Right lobe of liver (tissue), 6 donors: ENCODE data around the gene ZNF764. TPM values are rescaled to one million over a fixed set of nuclear protein-coding genes. Genes with fewer than 3 reads are reported as not detected.
A peak's percentile ranks its signal among the peaks of the same experiment; 100 is the strongest.

Source experiments
- ATAC-seq, 4 donors: fragments of 200-7000 bp; cut with Tn5 transposase; one replicate each; pipeline ENCODE4 v1.9.1; 2020; ENCODE audit warnings: mild to moderate bottlenecking in 4 of 4, moderate library complexity in 4 of 4
- DNase-seq, 3 donors: peaks; one replicate each; pipeline ENCODE4 v3.0.0-alpha.2; 2020
- H3K27ac ChIP-seq, 3 donors: fragments of 200-600 bp; one replicate each; pipeline ENCODE4 v1.8.0; 2022
- H3K27me3 ChIP-seq, 2 donors: fragments of 200-600 bp; one replicate each; pipeline ENCODE4 v1.8.0; 2022
- H3K36me3 ChIP-seq, 4 donors: fragments of 200-600 bp; sonication (generic) in 1 of 4; one replicate each; pipeline versions ENCODE4 v1.5.1 to v1.8.0; 2017 to 2022; ENCODE audit warnings: control low read depth in 1 of 4
- H3K4me1 ChIP-seq, 4 donors: fragments of 200-600 bp; sonication (generic) in 1 of 4; one replicate each; pipeline versions ENCODE4 v1.5.1 to v1.8.0; 2017 to 2022; ENCODE audit warnings: control low read depth in 1 of 4
- H3K4me3 ChIP-seq, 3 donors: fragments of 200-600 bp; one replicate each; pipeline ENCODE4 v1.8.0; 2022
- H3K9me3 ChIP-seq, 4 donors: fragments of 200-600 bp; sonication (generic) in 1 of 4; one replicate each; pipeline versions ENCODE4 v1.5.1 to v1.8.0; 2017 to 2022; ENCODE audit warnings: control low read depth in 1 of 4
- POLR2A ChIP-seq: fragments of 450-650 bp; IDR thresholded peaks from one replicate; pipeline ENCODE4 v1.6.1; 2017; ENCODE audit warnings: antibody characterized with exemption, mild to moderate bottlenecking
- WGBS: methylation state at CpG from one replicate; pipeline ENCODE4 v1.1.6; 2018; ENCODE audit warnings: low coverage, low lambda C conversion rate; ENCODE audit not compliant: insufficient coverage; ENCODE audit errors: missing lambda C conversion rate; 5-methylcytosine and 5-hydroxymethylcytosine counted together
- intact Hi-C, 2 donors: fragments of 100-400 bp; cut with DNase I; formaldehyde crosslinking; loops; one replicate each; pipeline versions ENCODE4 v1.11.2 to v1.14.1; 2022
- total RNA-seq, 6 experiments: library from RNA; depleted of rRNA in 2 of 6; stranded (reverse); fragments of >200 nt in 2 of 6; fragmentation: NEBNext Ultra II Directional in 3 of 6; extraction: Animal tissue kit (Norgen Biotek cat#: 25700) in 3 of 6; gene quantifications; one replicate each; pipeline versions ENCODE4 v1.1.0 to v1.2.4, GENCODE V29; 2016 to 2023
- TF ChIP-seq, protein P1 (sequence below), 4 donors: fragments of 200-600 bp in 3 of 4; fragments of 450-650 bp in 1 of 4; IDR thresholded peaks; one replicate each; pipeline versions ENCODE4 v1.5.1 to v1.8.0; 2016 to 2022; ENCODE audit warnings: antibody characterized with exemption in 4 of 4, mild to moderate bottlenecking in 2 of 4
- donor health status: DM: no; HTN: yes; CAD: no.
- donor health status: DM: no; HTN: no; CAD: no.
- donor health status: DM: no; HTN: no; CAD: no.
- donor health status: DM: no; HTN: yes; CAD: no.
- donor health status: DM: no; HTN: yes; CAD: no.

Gene ZNF764
- total RNA-seq, 6 experiments from 2014 or later = 3.2 to 6.5 (median 4.8) TPM

DNA sequence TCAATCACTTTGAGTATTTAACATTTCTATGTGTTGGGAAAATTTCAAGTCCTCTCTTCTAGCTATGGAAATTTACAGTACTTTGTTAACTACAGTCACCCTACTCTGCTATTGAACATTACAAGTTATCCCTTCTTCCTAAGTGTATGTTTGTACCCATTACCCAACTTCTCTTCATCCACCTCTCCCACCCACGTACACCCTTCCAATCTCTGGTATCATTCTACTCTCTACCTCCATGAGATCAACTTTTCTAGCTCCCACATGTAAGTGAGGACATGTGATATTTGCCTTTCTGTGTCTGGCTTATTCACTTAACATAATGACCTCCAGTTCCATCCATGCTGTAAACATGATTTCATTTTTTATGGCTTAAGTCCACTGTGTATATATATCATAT is 16.5 kb upstream of the ZNF764 start:
- TF ChIP-seq, protein P1, sequence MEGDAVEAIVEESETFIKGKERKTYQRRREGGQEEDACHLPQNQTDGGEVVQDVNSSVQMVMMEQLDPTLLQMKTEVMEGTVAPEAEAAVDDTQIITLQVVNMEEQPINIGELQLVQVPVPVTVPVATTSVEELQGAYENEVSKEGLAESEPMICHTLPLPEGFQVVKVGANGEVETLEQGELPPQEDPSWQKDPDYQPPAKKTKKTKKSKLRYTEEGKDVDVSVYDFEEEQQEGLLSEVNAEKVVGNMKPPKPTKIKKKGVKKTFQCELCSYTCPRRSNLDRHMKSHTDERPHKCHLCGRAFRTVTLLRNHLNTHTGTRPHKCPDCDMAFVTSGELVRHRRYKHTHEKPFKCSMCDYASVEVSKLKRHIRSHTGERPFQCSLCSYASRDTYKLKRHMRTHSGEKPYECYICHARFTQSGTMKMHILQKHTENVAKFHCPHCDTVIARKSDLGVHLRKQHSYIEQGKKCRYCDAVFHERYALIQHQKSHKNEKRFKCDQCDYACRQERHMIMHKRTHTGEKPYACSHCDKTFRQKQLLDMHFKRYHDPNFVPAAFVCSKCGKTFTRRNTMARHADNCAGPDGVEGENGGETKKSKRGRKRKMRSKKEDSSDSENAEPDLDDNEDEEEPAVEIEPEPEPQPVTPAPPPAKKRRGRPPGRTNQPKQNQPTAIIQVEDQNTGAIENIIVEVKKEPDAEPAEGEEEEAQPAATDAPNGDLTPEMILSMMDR (IDR thresholded peaks at IDR 0.05) = no peak
- TF ChIP-seq POLR2A = no peak
- peaks cover 0 to 12% (median 0%) of the 10 kb centered on the region in 4 donors for H3K4me1 ChIP-seq
- ATAC-seq (no peak), DNase-seq (no peak)
- H3K27ac ChIP-seq = no peak overlapping the region
- H3K4me3 ChIP-seq = no peak overlapping the region
- WGBS = 67% methylated on average over 1 of the region's 1 CpG
- no peaks in the 10 kb centered on the region for H3K27me3 ChIP-seq
- no peaks in the 10 kb centered on the region for H3K9me3 ChIP-seq
- H3K36me3 ChIP-seq = no peaks in the 10 kb centered on the region
- intact Hi-C loops = no loop called here

DNA sequence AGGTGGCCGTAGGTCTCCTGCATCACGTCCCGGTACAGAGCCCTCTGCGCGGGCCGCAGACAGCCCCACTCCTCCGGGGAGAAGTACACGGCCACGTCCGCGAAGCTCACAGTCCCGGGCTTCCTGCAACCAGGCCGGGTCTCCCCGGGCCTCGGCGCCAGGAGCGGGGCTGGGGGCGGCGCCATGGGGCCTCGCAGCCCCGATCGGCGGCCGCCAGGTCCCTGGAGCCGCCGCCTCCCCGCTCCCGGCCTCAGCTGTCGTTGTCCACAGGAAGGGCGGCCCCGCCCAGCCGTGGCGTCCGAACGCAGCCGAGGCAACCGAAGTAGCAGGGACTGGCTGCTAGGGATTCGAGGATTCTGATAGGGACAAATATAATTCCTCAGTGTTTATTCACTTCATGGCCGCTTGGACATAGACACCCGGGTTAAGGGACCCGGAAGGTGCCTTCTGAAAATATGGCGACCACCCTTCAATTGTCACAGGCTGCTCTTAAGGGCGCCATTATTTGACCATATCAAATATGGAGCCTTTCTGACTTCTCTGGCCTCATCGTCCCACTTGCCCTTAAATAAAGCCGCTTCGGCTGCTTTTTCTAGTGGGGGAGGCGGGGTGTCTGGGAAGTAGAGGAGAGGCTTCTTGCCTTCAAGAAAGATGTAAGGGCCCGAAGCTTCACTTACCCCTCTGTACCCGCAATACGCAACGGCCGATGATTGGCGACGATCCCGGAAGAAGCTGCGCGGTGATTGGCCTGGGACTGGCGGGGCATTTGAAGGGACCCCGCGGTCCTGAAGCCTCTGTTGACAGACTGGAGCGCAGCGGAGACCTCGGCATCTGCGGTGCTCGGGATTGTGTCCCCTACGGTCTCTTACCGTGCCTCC is 13.5 kb upstream of the ZNF764 start, which contains the start of gene ZNF688:
ZNF688 (minus strand) TSS at position 270 of the 878 bp plus-strand sequence; CDS start at position 185, 85 bp downstream.
- ATAC-seq = peak; percentile 75 to 87 (median 84)
- peak; percentile 53 for TF ChIP-seq POLR2A
- TF ChIP-seq, protein P1 (IDR thresholded peaks at IDR 0.05) = no peak
- Histone ChIP-seq H3K27me3 (no peaks in the 10 kb centered on the region), H3K4me1 (peaks cover 0 to 12% (median under 1%) of the 10 kb centered on the region in 4 donors), H3K36me3 (no peaks in the 10 kb centered on the region), H3K4me3 (peak within 1 kb of the TSS; percentile 64 to 77 (median 72)), H3K27ac (peak within 1 kb of the TSS; percentile 89 to 94 (median 91)), H3K9me3 (no peaks in the 10 kb centered on the region)
- 0% methylated on average over 16 of the region's 67 CpGs for WGBS
- intact Hi-C loops = no loop called here
- DNase-seq = peak; percentile 91 to 92 (median 92)

DNA sequence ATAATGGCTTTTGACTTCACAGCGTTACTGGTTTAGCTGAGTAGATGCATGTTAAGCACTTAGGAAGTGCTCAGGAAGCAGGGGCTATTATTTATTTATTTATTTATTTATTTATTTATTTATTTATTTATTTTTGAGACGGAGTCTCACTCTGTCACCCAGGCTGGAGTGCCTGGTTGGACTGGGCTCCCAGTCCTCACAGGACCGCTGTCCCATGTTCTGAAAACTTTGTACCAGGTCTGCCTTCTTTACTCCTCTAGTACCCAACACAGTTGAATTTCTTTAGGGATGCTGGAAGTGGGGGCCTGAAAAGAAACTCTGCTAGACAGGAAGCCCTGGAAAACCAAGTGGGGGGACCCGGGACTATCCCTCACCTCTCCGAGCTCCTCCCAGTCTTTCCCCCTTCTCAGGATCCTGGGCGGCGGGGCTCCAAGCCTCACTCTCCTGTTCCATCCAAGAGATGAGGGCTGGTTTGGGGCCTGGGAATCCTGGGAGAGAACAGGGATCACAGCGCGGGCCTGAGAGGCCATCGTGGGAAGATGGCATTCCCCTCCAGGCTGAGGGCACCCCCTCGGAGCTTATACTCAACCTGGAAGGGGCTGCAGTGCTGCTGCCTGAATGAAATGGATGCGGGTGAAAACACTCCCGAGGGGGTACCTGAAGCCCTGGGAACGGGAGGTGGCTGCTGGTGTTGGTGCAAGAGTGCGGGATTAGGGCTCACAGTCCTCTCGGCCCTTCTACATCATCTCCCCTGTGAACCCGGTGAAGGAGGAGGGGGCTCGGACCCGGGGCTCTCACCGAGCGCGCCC is 12.7 kb upstream of the ZNF764 start:
- Histone ChIP-seq H3K9me3 (no peaks in the 10 kb centered on the region), H3K4me3 (peak overlapping the region; percentile 64 to 77 (median 72)), H3K27me3 (no peaks in the 10 kb centered on the region), H3K27ac (peak overlapping the region; percentile 89 to 94 (median 91)), H3K36me3 (no peaks in the 10 kb centered on the region), H3K4me1 (peaks cover 0 to 12% (median under 1%) of the 10 kb centered on the region in 4 donors)
- WGBS = 21% methylated on average over 7 of the region's 22 CpGs
- TF ChIP-seq POLR2A = no peak
- TF ChIP-seq, protein P1 (IDR thresholded peaks at IDR 0.05) = no peak
- DNase-seq = peak in 2 of 3 donors; percentile 37 to 52
- peak in 3 of 4 donors; percentile 1 to 11 (median 1) for ATAC-seq
- intact Hi-C loops = no loop called here

- Histone ChIP-seq H3K4me1 (peaks cover 0 to 12% (median under 1%) of the 10 kb centered on the region in 4 donors), H3K36me3 (no peaks in the 10 kb centered on the region), H3K27me3 (no peaks in the 10 kb centered on the region), H3K9me3 (no peaks in the 10 kb centered on the region), H3K27ac (peak overlapping the region in 2 of 3 donors; percentile 49 to 89), H3K4me3 (peak overlapping the region in 1 of 3 donors; percentile 3)
- DNase-seq = no peak
- intact Hi-C loops = no loop called here
- ATAC-seq = no peak
- WGBS = 69% methylated on average over 4 of the region's 44 CpGs
- TF ChIP-seq POLR2A = no peak
- TF ChIP-seq, protein P1 (IDR thresholded peaks at IDR 0.05) = no peak
These were observed 11.8 kb upstream of the ZNF764 start for GRCh38 chr16:30569746-30570635.
